HEK293 (cell line): Measurements from ENCODE around the gene APOBEC3F.
"Not testable (repeated sequence)": the region's sequence is repeated elsewhere in the genome, so short reads cannot be mapped to it uniquely, and the experiment has no call there.

Experiments
- CTCF ChIA-PET: fragments of 350-600 bp; formaldehyde crosslinking; extraction: SDS; loops from one replicate; lab custom pipeline; 2021; ENCODE audit warnings: antibody characterized with exemption; lab: Yijun Ruan, JAX
- POLR2A ChIA-PET: fragments of 300-600 bp; formaldehyde crosslinking; extraction: SDS; loops from one replicate; lab custom pipeline; 2020; ENCODE audit warnings: antibody characterized with exemption, inconsistent platforms; lab: Yijun Ruan, JAX
- H3K27ac ChIP-seq: fragments of 200-500 bp; sonication (Bioruptor generic); 2 replicates; pipeline ENCODE4 v1.5.1; 2014; ENCODE audit warnings: low read depth, low read length, control low read depth, inconsistent platforms; ENCODE audit errors: extremely low read depth
- H3K36me3 ChIP-seq, 2 experiments: fragments of 200-500 bp in 1 of 2; sonication (Bioruptor generic) in 1 of 2; 1 replicate in 1 of 2; 2 replicates in 1 of 2; pipeline ENCODE4 v1.5.1; 2014 to 2017; ENCODE audit warnings: inconsistent platforms in 2 of 2, low read length in 2 of 2; ENCODE audit not compliant: control insufficient read depth in 2 of 2, insufficient read depth in 1 of 2
- H3K4me1 ChIP-seq: fragments of 200-500 bp; sonication (Bioruptor generic); 2 replicates; pipeline ENCODE4 v1.5.1; 2014; ENCODE audit warnings: mild to moderate bottlenecking, low read length, inconsistent platforms; ENCODE audit not compliant: control insufficient read depth, insufficient read depth
- H3K4me3 ChIP-seq: 2 replicates; pipeline ENCODE4 v1.5.1; 2011; ENCODE audit warnings: low read depth, mild to moderate bottlenecking, control low read depth, low read length, moderate library complexity
- H3K9me3 ChIP-seq: fragments of 200-500 bp; sonication (Bioruptor generic); 2 replicates; pipeline ENCODE4 v1.5.1; 2014; ENCODE audit warnings: low read depth, low read length, inconsistent platforms; ENCODE audit not compliant: control insufficient read depth, insufficient read depth
- AEBP2 ChIP-seq: fragments of 450-650 bp; formaldehyde crosslinking; IDR thresholded peaks from 2 replicates; pipeline ENCODE4 v1.5.1; 2016; ENCODE audit warnings: missing biosample characterization, missing genetic modification characterization, borderline replicate concordance
- TRIM28 ChIP-seq: IDR thresholded peaks from 2 replicates; pipeline ENCODE4 v1.6.1; 2011; ENCODE audit warnings: low read length, control low read depth, borderline replicate concordance
- ZBTB21 ChIP-seq: fragments of 450-650 bp; formaldehyde crosslinking; IDR thresholded peaks from 2 replicates; pipeline ENCODE4 v1.5.1; 2017; ENCODE audit warnings: missing biosample characterization, missing genetic modification characterization
- ZNF10 ChIP-seq: fragments of 450-650 bp; formaldehyde crosslinking; IDR thresholded peaks from 2 replicates; pipeline ENCODE4 v1.5.1; 2017; ENCODE audit warnings: missing biosample characterization, missing genetic modification characterization
- ZNF121 ChIP-seq: fragments of 450-650 bp; formaldehyde crosslinking; IDR thresholded peaks from 2 replicates; pipeline ENCODE4 v1.5.1; 2016; ENCODE audit warnings: missing biosample characterization, missing genetic modification characterization
- ZNF280C ChIP-seq: fragments of 450-650 bp; formaldehyde crosslinking; IDR thresholded peaks from 2 replicates; pipeline ENCODE4 v1.5.1; 2016; ENCODE audit warnings: missing biosample characterization, missing genetic modification characterization
- ZNF341 ChIP-seq: fragments of 450-650 bp; formaldehyde crosslinking; IDR thresholded peaks from 2 replicates; pipeline ENCODE4; 2016; ENCODE audit warnings: low read depth, missing biosample characterization, missing genetic modification characterization
- ZNF488 ChIP-seq: fragments of 450-650 bp; formaldehyde crosslinking; IDR thresholded peaks from 2 replicates; pipeline ENCODE4 v1.5.1; 2016; ENCODE audit warnings: missing biosample characterization, missing genetic modification characterization
- ZSCAN30 ChIP-seq: fragments of 450-650 bp; IDR thresholded peaks from 2 replicates; pipeline ENCODE4 v1.5.1; 2018; ENCODE audit warnings: missing biosample characterization, mild to moderate bottlenecking, missing genetic modification characterization, moderate library complexity

The APOBEC3F gene

GRCh38 chr22:39055658-39056057 is 15.0 kb downstream of the APOBEC3F start:
- H3K36me3 ChIP-seq = no peaks in the 10 kb centered on the region; a peak in 1 of 3 replicates
- CTCF ChIA-PET = interaction anchor here (0.9 kb wide), 1 partner anchor 12 kb away, joined by 4 read pairs; no protein-coding TSS in a partner anchor
- no peak for TF ChIP-seq ZNF341 (tag by site-specific recombination)
- peak; percentile 72; the same call in 1 of the 2 replicates for TF ChIP-seq TRIM28
- no peaks in the 10 kb centered on the region for H3K9me3 ChIP-seq
- H3K27ac ChIP-seq = no peak overlapping the region
- H3K4me3 ChIP-seq = no peak overlapping the region
- POLR2A ChIA-PET = no interaction called here
- no peaks in the 10 kb centered on the region for H3K4me1 ChIP-seq

GRCh38 chr22:39061290-39061689 is 20.6 kb downstream of the APOBEC3F start:
- POLR2A ChIA-PET, H3K4me1 ChIP-seq: not testable (repeated sequence)
- CTCF ChIA-PET = interaction anchor here (0.6 kb wide), 1 partner anchor 86 kb away, joined by 3 read pairs; no protein-coding TSS in a partner anchor

GRCh38 chr22:39061951-39062350 is 21.3 kb downstream of the APOBEC3F start:
- POLR2A ChIA-PET, CTCF ChIA-PET, H3K27ac ChIP-seq: not testable (repeated sequence)

More at GRCh38 chr22:39061290-39061689, 20.6 kb downstream of the APOBEC3F start:
- not testable (repeated sequence) for H3K4me3 ChIP-seq, H3K9me3 ChIP-seq, H3K27ac ChIP-seq, H3K36me3 ChIP-seq

GRCh38 chr22:39063904-39064303 is 23.2 kb downstream of the APOBEC3F start:
- H3K4me1 ChIP-seq, H3K9me3 ChIP-seq, POLR2A ChIA-PET, H3K4me3 ChIP-seq, H3K36me3 ChIP-seq, H3K27ac ChIP-seq: not testable (repeated sequence)
- CTCF ChIA-PET = interaction anchor here (0.6 kb wide), 2 partner anchors 15 to 16 kb away, joined by 4 to 5 read pairs; no protein-coding TSS in a partner anchor

More at GRCh38 chr22:39061951-39062350, 21.3 kb downstream of the APOBEC3F start:
- not testable (repeated sequence) for H3K9me3 ChIP-seq, H3K4me1 ChIP-seq, H3K36me3 ChIP-seq, H3K4me3 ChIP-seq

- H3K27ac ChIP-seq, H3K9me3 ChIP-seq, H3K4me1 ChIP-seq, H3K4me3 ChIP-seq, H3K36me3 ChIP-seq, POLR2A ChIA-PET: not testable (repeated sequence)
- CTCF ChIA-PET = interaction anchor here (0.9 kb wide), 1 partner anchor 66 kb away, joined by 3 read pairs; no protein-coding TSS in a partner anchor
Observed at GRCh38 chr22:39066442-39067276, 26.0 kb downstream of the APOBEC3F start.

- no peaks in the 10 kb centered on the region for H3K9me3 ChIP-seq
- no peak overlapping the region for H3K4me3 ChIP-seq
- no peaks in the 10 kb centered on the region for H3K4me1 ChIP-seq
- CTCF ChIA-PET = interaction anchor here (0.6 to 0.9 kb wide), 3 partner anchors 13 to 1745 kb away, joined by 3 to 4 read pairs (median 3); no protein-coding TSS in a partner anchor
- no peaks in the 10 kb centered on the region for H3K36me3 ChIP-seq
- POLR2A ChIA-PET = no interaction called here
- H3K27ac ChIP-seq = no peak overlapping the region
- TF ChIP-seq AEBP2 (tag by site-specific recombination) (no peak), ZNF121 (no peak), ZNF488 (no peak), ZBTB21 (tag by site-specific recombination) (0 out of 2 replicates have a peak, but pooled peaks have one; percentile 13), ZSCAN30 (tag by site-specific recombination) (no peak), ZNF280C (tag by site-specific recombination) (no peak), ZNF10 (tag by site-specific recombination) (no peak)
Observed at GRCh38 chr22:39068033-39068785, 27.5 kb downstream of the APOBEC3F start.
